ENCODE measurements around the gene UBE2I. TPM values are rescaled to one million over a fixed set of nuclear protein-coding genes. Genes with fewer than 3 reads are reported as not detected.
A peak's percentile ranks its signal among the peaks of the same experiment; 100 is the strongest.
"Not testable (repeated sequence)": the region's sequence is repeated elsewhere in the genome, so short reads cannot be mapped to it uniquely, and the experiment has no call there.

Gene UBE2I
- total RNA-seq, 1 donor = 108 TPM

DNA sequence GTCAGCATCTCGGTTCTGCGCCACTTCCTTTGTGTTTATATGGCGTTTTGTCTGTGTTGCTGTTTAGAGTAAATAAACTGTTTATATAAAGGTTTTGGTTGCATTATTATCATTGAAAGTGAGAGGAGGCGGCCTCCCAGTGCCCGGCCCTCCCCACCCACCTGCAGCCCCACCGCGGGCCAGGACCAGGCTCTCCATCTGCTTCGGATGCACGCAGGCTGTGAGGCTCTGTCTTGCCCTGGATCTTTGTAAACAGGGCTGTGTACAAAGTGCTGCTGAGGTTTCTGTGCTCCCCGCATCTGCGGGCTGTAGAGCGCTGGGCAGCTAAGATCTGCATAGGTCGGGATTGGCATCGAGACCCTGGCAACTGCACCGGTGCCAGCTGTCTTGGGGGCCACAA is 15.8 kb downstream of the UBE2I start:
- Histone ChIP-seq H3K9me3 (ENCODE audit: low read depth, low read length) (no peaks in the 10 kb centered on the region), H3K4me3 (ENCODE audit: low read length) (no peak overlapping the region), H3K4me1 (ENCODE audit: insufficient read depth, low read length) (no peaks in the 10 kb centered on the region), H3K27me3 (ENCODE audit: insufficient read depth, low read length) (no peaks in the 10 kb centered on the region)

GRCh38 chr16:1325673-1326371 is 16.4 kb downstream of the UBE2I start:
- Histone ChIP-seq H3K4me1 (ENCODE audit: insufficient read depth, low read length) (no peaks in the 10 kb centered on the region), H3K9me3 (ENCODE audit: low read depth, low read length) (no peaks in the 10 kb centered on the region), H3K27me3 (ENCODE audit: insufficient read depth, low read length) (no peaks in the 10 kb centered on the region), H3K4me3 (ENCODE audit: low read length) (no peak overlapping the region)

DNA sequence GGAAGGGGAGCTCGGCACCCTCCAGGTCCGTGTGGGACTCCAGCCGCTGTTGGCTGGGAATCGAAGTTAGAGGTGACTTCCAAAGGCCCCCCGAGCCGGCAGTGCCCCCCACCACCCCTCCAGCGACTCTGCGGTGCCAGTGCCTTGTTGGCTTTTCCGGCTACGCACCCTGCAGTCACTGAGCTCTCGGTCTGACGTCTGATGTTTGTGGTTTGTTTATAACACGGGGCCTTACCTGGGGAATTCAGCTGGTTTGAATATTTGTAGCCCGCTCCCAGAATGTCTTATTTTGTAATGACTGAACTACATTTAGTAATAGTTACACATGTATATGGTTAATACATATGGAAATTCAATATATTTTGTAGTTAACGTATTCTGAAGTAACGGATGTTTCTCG is 17.0 kb downstream of the UBE2I start:
- H3K9me3 ChIP-seq (ENCODE audit: low read depth, low read length) = no peaks in the 10 kb centered on the region
- peaks cover 5% of the 10 kb centered on the region for H3K4me1 ChIP-seq (ENCODE audit: insufficient read depth, low read length)
- H3K4me3 ChIP-seq (ENCODE audit: low read length) = no peak overlapping the region
- no peaks in the 10 kb centered on the region for H3K27me3 ChIP-seq (ENCODE audit: insufficient read depth, low read length)

DNA sequence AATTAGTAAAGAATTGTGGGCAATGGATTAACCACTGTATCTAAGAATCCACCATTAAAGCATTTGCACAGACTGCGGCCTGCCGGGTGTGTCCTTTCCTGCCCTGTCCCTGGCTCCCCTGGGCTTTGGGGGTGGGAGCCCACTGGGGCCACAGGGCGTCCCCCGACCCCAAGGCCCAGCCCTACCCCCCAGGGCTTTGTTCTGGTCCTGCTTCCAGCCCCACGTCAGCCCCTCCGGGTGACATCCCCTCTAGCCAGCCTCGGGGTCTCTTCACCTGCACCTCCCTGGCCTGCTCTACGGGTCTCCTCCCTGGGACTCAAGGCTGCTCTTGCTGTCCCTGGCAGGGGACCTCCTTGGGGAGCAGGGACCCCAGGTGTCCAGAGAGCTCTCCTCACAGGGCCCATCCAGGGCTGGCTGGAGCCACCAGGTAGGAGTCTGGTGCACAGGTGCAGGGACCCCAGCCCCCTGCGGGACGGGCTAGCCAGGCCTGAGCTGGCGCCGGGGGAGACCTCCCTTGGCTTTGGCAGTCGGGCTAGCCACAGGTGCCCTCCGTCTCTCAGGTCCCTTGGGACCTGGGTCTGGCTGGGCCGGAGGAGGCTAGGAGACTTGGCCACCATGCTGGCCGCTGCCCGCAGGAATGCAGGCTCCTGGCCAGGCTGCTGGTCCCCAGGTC is 17.6 kb downstream of the UBE2I start:
- Histone ChIP-seq H3K4me1 (ENCODE audit: insufficient read depth, low read length) (peaks cover 12% of the 10 kb centered on the region), H3K4me3 (ENCODE audit: low read length) (no peak overlapping the region), H3K9me3 (ENCODE audit: low read depth, low read length) (no peaks in the 10 kb centered on the region), H3K27me3 (ENCODE audit: insufficient read depth, low read length) (peaks cover 7% of the 10 kb centered on the region)

GRCh38 chr16:1327619-1327947 is 18.1 kb downstream of the UBE2I start:
- H3K4me1 ChIP-seq (ENCODE audit: insufficient read depth, low read length) = peaks cover 17% of the 10 kb centered on the region
- H3K9me3 ChIP-seq (ENCODE audit: low read depth, low read length) = no peaks in the 10 kb centered on the region
- no peak overlapping the region for H3K4me3 ChIP-seq (ENCODE audit: low read length)
- H3K27me3 ChIP-seq (ENCODE audit: insufficient read depth, low read length) = peaks cover 12% of the 10 kb centered on the region

- H3K9me3 ChIP-seq (ENCODE audit: low read depth, low read length); H3K4me3 ChIP-seq (ENCODE audit: low read length): not testable (repeated sequence)
- Histone ChIP-seq H3K4me1 (ENCODE audit: insufficient read depth, low read length) (peaks cover 23% of the 10 kb centered on the region), H3K27me3 (ENCODE audit: insufficient read depth, low read length) (peaks cover 16% of the 10 kb centered on the region)
Observed at GRCh38 chr16:1328136-1328535, 18.7 kb downstream of the UBE2I start.

- H3K9me3 ChIP-seq (ENCODE audit: low read depth, low read length); H3K4me3 ChIP-seq (ENCODE audit: low read length): not testable (repeated sequence)
- H3K4me1 ChIP-seq (ENCODE audit: insufficient read depth, low read length) = peaks cover 28% of the 10 kb centered on the region
- peaks cover 19% of the 10 kb centered on the region for H3K27me3 ChIP-seq (ENCODE audit: insufficient read depth, low read length)
Observed at GRCh38 chr16:1328961-1329360, 19.5 kb downstream of the UBE2I start.

- peaks cover 30% of the 10 kb centered on the region for H3K27me3 ChIP-seq (ENCODE audit: insufficient read depth, low read length)
- no peak overlapping the region for H3K4me3 ChIP-seq (ENCODE audit: low read length)
- H3K9me3 ChIP-seq (ENCODE audit: low read depth, low read length) = no peaks in the 10 kb centered on the region
- peaks cover 39% of the 10 kb centered on the region for H3K4me1 ChIP-seq (ENCODE audit: insufficient read depth, low read length)
Observed at GRCh38 chr16:1330260-1330914, 21.0 kb downstream of the UBE2I start.

DNA sequence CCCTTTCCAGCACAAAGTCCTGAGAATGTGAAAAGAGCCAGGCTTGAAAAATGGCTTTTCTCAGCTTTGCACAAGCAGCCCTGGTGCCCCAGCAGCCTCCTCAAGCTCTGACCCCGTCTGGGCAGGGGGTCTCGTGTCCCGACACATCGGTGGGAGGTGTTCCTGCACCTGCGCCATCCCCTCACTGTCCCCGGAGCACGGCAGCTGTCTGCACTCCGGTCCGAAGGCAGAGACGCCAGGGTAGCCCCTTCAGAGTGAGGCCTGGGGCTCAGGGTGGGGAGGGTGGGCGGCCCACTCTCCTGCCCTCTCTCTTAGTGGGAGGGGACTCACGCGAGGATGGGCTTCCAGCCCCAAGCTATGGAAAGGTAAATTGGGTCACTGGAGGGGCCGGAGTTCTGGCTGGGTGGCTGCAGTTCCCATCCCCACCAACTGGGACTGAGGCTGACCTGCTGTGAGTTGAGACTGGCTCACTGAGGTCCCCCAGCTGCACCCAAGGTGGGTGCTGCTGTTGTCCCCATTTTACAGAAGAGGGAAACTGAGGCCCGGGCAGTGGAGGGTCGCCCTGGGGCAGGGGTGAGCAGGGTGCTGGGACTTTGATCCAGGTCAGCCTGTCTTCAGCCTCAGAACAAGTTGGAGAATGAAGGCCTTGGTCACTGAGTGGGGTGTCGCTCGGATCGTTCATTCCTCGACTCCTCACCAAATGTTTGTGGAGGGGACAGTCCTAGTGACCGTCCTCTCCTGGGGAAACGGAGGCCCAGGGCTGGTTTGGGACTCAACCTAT is 21.7 kb downstream of the UBE2I start:
- peaks cover 30% of the 10 kb centered on the region for H3K27me3 ChIP-seq (ENCODE audit: insufficient read depth, low read length)
- no peak overlapping the region for H3K4me3 ChIP-seq (ENCODE audit: low read length)
- peaks cover 39% of the 10 kb centered on the region for H3K4me1 ChIP-seq (ENCODE audit: insufficient read depth, low read length)
- no peaks in the 10 kb centered on the region for H3K9me3 ChIP-seq (ENCODE audit: low read depth, low read length)

DNA sequence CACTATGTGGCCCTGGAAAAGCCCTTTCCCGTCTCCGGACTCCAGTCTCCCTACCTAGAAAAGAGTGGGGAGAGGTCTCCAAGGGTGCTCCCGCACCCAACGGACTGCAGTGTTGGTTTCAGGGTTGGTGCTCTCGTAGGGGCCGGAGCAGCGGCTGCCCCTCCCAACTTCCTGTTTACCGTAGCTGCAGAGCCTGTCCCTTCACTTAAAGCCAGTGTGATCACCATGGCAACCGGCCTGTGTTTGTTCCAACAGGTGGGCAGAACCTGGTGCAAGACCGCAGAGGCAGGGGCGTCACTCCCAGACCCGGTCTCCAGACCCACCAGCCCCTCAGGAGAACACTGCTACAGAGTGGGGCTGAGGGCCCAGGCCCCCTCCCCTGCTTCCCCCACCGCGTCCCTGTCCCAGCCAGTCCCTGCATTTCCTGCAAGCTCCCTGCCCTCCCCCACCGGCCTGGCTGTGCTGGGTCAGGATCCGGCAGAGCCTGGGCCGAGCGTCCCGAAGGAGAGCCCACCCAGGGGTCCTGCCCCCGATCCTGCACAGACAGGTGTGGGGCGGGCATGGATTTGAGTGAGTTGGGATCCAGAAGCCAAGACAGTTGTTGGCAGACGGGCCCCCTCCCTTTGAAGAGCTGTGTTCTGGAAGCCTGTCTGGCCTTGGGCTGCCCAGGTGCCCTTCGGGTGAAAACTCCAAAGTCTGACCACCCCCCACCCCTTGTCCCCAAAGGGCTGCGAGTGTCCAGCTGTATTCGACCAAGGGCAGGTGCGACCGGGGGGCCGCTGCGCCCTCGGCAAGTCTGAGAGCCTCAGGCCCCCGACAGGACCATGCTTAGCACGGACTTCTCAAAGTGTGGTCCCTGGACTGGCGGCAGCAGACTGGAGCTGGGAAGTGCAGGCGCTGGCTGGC is 22.5 kb downstream of the UBE2I start:
- Histone ChIP-seq H3K9me3 (ENCODE audit: low read depth, low read length) (no peaks in the 10 kb centered on the region), H3K27me3 (ENCODE audit: insufficient read depth, low read length) (peaks cover 30% of the 10 kb centered on the region), H3K4me3 (ENCODE audit: low read length) (no peak overlapping the region), H3K4me1 (ENCODE audit: insufficient read depth, low read length) (peaks cover 39% of the 10 kb centered on the region)

- peaks cover 30% of the 10 kb centered on the region for H3K27me3 ChIP-seq (ENCODE audit: insufficient read depth, low read length)
- H3K4me3 ChIP-seq (ENCODE audit: low read length) = peak overlapping the region; percentile 13
Observed at GRCh38 chr16:1332618-1333148, 23.2 kb downstream of the UBE2I start.

GRCh38 chr16:1333149-1333812 is 23.8 kb downstream of the UBE2I start, which contains the start of gene BAIAP3:
Gene BAIAP3 (plus strand): TSS chr16:1333645. CDS start chr16:1338550, 4,905 bp downstream.
- peak within 1 kb of the TSS; percentile 13 for H3K4me3 ChIP-seq (ENCODE audit: low read length)
- H3K4me1 ChIP-seq (ENCODE audit: insufficient read depth, low read length) = peaks cover 39% of the 10 kb centered on the region
- no peaks in the 10 kb centered on the region for H3K9me3 ChIP-seq (ENCODE audit: low read depth, low read length)
- H3K27me3 ChIP-seq (ENCODE audit: insufficient read depth, low read length) = peaks cover 30% of the 10 kb centered on the region

More at GRCh38 chr16:1332618-1333148, 23.2 kb downstream of the UBE2I start:
- Histone ChIP-seq H3K4me1 (ENCODE audit: insufficient read depth, low read length) (peaks cover 39% of the 10 kb centered on the region), H3K9me3 (ENCODE audit: low read depth, low read length) (no peaks in the 10 kb centered on the region)

GRCh38 chr16:1333854-1334700 is 24.6 kb downstream of the UBE2I start:
- no peaks in the 10 kb centered on the region for H3K9me3 ChIP-seq (ENCODE audit: low read depth, low read length)
- H3K4me1 ChIP-seq (ENCODE audit: insufficient read depth, low read length) = peaks cover 39% of the 10 kb centered on the region
- peaks cover 30% of the 10 kb centered on the region for H3K27me3 ChIP-seq (ENCODE audit: insufficient read depth, low read length)
- H3K4me3 ChIP-seq (ENCODE audit: low read length) = peak overlapping the region; percentile 12

Measured in mononuclear cell (primary cell).